ENCODE measurements around the gene RNF168.
"Not testable (repeated sequence)": the region's sequence is repeated elsewhere in the genome, so short reads cannot be mapped to it uniquely, and the experiment has no call there.

Gene RNF168

DNA sequence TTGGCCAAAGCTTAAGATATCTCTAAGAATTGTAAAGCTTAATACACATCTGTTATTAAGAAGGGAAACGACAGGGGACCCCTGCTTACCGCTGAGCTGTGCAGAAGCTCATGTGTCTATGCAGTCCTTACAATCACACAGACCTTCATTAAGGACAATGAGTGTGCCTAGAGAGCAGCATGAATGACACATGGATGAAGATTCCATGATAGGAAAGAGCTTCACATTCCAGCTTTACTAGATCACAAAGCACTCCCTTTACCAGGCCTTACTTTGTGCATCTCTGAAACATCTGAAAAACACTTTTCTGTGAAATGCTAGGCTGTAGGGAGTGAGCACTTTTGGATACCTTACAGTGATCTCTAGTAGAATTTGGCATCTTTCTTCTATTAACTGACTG, 32.0 kb downstream of the RNF168 start:
- no peak overlapping the region for H3K4me3 Mint-ChIP-seq
- H3K9me3 Mint-ChIP-seq = no peaks in the 10 kb centered on the region
- H3K27ac Mint-ChIP-seq = no peak overlapping the region
- H3K27me3 Mint-ChIP-seq (ENCODE audit: low read depth) = no peaks in the 10 kb centered on the region
- peaks cover 17% of the 10 kb centered on the region for H3K4me1 Mint-ChIP-seq (ENCODE audit: low read depth)
- DNase-seq (ENCODE audit: low spot score) = no peak
- H3K36me3 Mint-ChIP-seq (ENCODE audit: low read depth) = peaks cover 58% of the 10 kb centered on the region

GRCh38 chr3:196470182-196470581, 33.4 kb downstream of the RNF168 start:
- not testable (repeated sequence) for H3K4me3 Mint-ChIP-seq; H3K27ac Mint-ChIP-seq; H3K9me3 Mint-ChIP-seq; H3K27me3 Mint-ChIP-seq (ENCODE audit: low read depth); DNase-seq (ENCODE audit: low spot score)
- Mint-ChIP-seq H3K36me3 (ENCODE audit: low read depth) (peaks cover 54% of the 10 kb centered on the region), H3K4me1 (ENCODE audit: low read depth) (peaks cover 17% of the 10 kb centered on the region)

GRCh38 chr3:196463804-196464203, 39.8 kb downstream of the RNF168 start:
- peaks cover 11% of the 10 kb centered on the region for H3K4me1 Mint-ChIP-seq (ENCODE audit: low read depth)
- H3K4me3 Mint-ChIP-seq = no peak overlapping the region
- H3K27ac Mint-ChIP-seq = no peak overlapping the region
- H3K27me3 Mint-ChIP-seq (ENCODE audit: low read depth) = no peaks in the 10 kb centered on the region
- H3K9me3 Mint-ChIP-seq = peaks cover 7% of the 10 kb centered on the region
- DNase-seq (ENCODE audit: low spot score) = no peak
- peaks cover 33% of the 10 kb centered on the region for H3K36me3 Mint-ChIP-seq (ENCODE audit: low read depth)

DNA sequence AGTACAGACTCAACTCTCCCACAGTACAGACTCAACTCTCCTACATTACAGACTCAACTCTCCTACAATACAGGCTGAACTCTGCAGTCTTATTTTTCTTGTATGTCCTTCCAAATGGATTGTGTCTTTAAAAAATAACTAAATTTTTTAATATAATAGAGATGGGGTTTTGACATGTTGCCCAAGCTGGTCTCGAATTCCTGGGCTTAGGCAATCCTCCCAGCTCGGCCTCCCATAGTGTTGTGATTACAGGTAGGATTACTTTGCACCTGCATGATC, 40.2 kb downstream of the RNF168 start:
- Mint-ChIP-seq H3K36me3 (ENCODE audit: low read depth) (peaks cover 31% of the 10 kb centered on the region), H3K27ac (no peak overlapping the region), H3K4me3 (no peak overlapping the region), H3K27me3 (ENCODE audit: low read depth) (no peaks in the 10 kb centered on the region), H3K4me1 (ENCODE audit: low read depth) (peaks cover 9% of the 10 kb centered on the region), H3K9me3 (peaks cover 7% of the 10 kb centered on the region)
- no peak for DNase-seq (ENCODE audit: low spot score)

- not testable (repeated sequence) for H3K4me1 Mint-ChIP-seq (ENCODE audit: low read depth); H3K27me3 Mint-ChIP-seq (ENCODE audit: low read depth); DNase-seq (ENCODE audit: low spot score); H3K4me3 Mint-ChIP-seq; H3K9me3 Mint-ChIP-seq; H3K27ac Mint-ChIP-seq
- H3K36me3 Mint-ChIP-seq (ENCODE audit: low read depth) = peaks cover 29% of the 10 kb centered on the region
These were observed 40.7 kb downstream of the RNF168 start for GRCh38 chr3:196462680-196463477.

- Mint-ChIP-seq H3K27me3 (ENCODE audit: low read depth) (no peaks in the 10 kb centered on the region), H3K36me3 (ENCODE audit: low read depth) (peaks cover 9% of the 10 kb centered on the region), H3K4me1 (ENCODE audit: low read depth) (peaks cover 9% of the 10 kb centered on the region), H3K9me3 (peaks cover 7% of the 10 kb centered on the region), H3K4me3 (no peak overlapping the region), H3K27ac (no peak overlapping the region)
- DNase-seq (ENCODE audit: low spot score) = no peak
These were observed 45.5 kb downstream of the RNF168 start for GRCh38 chr3:196458063-196458462.

- not testable (repeated sequence) for H3K4me1 Mint-ChIP-seq (ENCODE audit: low read depth); H3K9me3 Mint-ChIP-seq; DNase-seq (ENCODE audit: low spot score); H3K36me3 Mint-ChIP-seq (ENCODE audit: low read depth); H3K27me3 Mint-ChIP-seq (ENCODE audit: low read depth); H3K4me3 Mint-ChIP-seq; H3K27ac Mint-ChIP-seq
These were observed 46.1 kb downstream of the RNF168 start for GRCh38 chr3:196457470-196457869.

- no peaks in the 10 kb centered on the region for H3K27me3 Mint-ChIP-seq (ENCODE audit: low read depth)
- H3K9me3 Mint-ChIP-seq = no peaks in the 10 kb centered on the region
- H3K4me3 Mint-ChIP-seq = no peak overlapping the region
- no peak overlapping the region for H3K27ac Mint-ChIP-seq
- no peaks in the 10 kb centered on the region for H3K36me3 Mint-ChIP-seq (ENCODE audit: low read depth)
- DNase-seq (ENCODE audit: low spot score) = no peak
- no peaks in the 10 kb centered on the region for H3K4me1 Mint-ChIP-seq (ENCODE audit: low read depth)
These were observed 48.6 kb downstream of the RNF168 start for GRCh38 chr3:196454935-196455334.

GRCh38 chr3:196445391-196445790, 58.2 kb downstream of the RNF168 start:
- not testable (repeated sequence) for DNase-seq (ENCODE audit: low spot score); H3K27ac Mint-ChIP-seq; H3K36me3 Mint-ChIP-seq (ENCODE audit: low read depth); H3K27me3 Mint-ChIP-seq (ENCODE audit: low read depth); H3K4me1 Mint-ChIP-seq (ENCODE audit: low read depth); H3K9me3 Mint-ChIP-seq; H3K4me3 Mint-ChIP-seq

DNA sequence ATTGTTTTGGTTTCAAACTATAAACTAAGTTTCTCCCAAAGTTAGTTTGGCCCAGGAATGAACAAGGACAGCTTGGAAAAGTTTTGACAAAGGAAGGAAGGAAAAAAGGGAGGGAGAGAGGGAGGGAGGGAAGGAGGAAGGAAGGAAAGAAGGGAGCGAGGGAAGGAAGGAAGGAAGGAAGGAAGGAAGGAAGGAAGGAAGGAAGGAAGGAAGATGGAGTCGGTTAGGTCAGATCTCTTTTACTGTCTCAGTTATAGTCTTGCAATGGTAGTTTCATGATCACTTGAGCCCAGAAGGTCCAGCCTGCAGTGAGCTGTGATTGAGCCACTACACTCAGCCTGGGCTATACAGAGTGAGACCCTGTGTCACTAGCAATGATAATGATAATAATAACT, 59.1 kb downstream of the RNF168 start:
- Mint-ChIP-seq H3K9me3 (no peaks in the 10 kb centered on the region), H3K27ac (peak overlapping the region; percentile 9), H3K27me3 (ENCODE audit: low read depth) (no peaks in the 10 kb centered on the region), H3K36me3 (ENCODE audit: low read depth) (no peaks in the 10 kb centered on the region), H3K4me1 (ENCODE audit: low read depth) (peaks cover 7% of the 10 kb centered on the region), H3K4me3 (no peak overlapping the region)
- no peak for DNase-seq (ENCODE audit: low spot score)

DNA sequence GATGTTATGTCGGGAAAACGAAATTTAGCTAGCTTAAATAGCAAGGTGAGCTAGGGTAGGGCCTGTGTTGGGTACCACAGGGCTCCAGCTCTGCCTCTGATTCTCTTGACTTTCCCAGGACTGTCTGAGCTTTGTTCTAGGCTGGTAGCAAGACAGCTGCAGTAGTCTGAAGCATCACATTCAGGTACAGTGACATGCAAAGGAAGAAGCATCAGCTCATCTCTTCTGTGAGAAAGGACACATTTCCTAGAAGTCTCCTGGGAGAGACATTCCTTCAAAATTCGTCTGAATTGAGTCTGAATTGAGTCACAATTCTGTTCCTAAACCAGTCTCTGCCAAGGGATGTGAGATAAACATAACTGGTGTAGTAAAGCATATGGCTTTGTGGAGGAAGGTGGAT, 62.9 kb downstream of the RNF168 start:
- no peak overlapping the region for H3K4me3 Mint-ChIP-seq
- H3K27ac Mint-ChIP-seq = no peak overlapping the region
- H3K9me3 Mint-ChIP-seq = no peaks in the 10 kb centered on the region
- no peaks in the 10 kb centered on the region for H3K27me3 Mint-ChIP-seq (ENCODE audit: low read depth)
- H3K4me1 Mint-ChIP-seq (ENCODE audit: low read depth) = peaks cover 7% of the 10 kb centered on the region
- DNase-seq (ENCODE audit: low spot score) = no peak
- H3K36me3 Mint-ChIP-seq (ENCODE audit: low read depth) = no peaks in the 10 kb centered on the region

DNA sequence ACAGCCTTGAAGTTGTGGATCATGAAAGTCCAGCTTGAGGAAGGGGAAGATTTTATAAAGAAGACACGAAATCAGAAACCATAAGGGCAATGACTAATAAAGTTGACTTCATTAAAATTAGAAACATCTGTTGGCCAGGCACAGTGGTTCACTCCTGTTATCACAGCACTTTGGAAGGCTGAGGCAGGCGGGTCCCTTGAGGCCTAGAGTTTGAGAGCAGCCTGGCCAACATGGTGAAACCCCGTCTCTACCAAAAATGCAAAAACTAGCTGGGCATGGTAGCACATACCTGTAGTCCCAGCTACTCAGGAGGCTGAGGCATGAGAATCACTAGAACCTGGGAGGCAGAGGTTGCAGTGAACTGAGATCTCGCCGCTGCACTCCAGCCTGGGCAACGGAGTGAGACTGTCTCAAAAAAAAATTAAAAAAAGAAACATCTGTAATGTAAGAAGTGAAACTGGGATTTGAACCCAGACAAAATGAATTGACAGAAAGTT, 63.5 kb downstream of the RNF168 start:
- Mint-ChIP-seq H3K4me3 (no peak overlapping the region), H3K27me3 (ENCODE audit: low read depth) (no peaks in the 10 kb centered on the region), H3K36me3 (ENCODE audit: low read depth) (no peaks in the 10 kb centered on the region), H3K9me3 (no peaks in the 10 kb centered on the region), H3K27ac (no peak overlapping the region), H3K4me1 (ENCODE audit: low read depth) (peaks cover 7% of the 10 kb centered on the region)
- DNase-seq (ENCODE audit: low spot score) = no peak

DNA sequence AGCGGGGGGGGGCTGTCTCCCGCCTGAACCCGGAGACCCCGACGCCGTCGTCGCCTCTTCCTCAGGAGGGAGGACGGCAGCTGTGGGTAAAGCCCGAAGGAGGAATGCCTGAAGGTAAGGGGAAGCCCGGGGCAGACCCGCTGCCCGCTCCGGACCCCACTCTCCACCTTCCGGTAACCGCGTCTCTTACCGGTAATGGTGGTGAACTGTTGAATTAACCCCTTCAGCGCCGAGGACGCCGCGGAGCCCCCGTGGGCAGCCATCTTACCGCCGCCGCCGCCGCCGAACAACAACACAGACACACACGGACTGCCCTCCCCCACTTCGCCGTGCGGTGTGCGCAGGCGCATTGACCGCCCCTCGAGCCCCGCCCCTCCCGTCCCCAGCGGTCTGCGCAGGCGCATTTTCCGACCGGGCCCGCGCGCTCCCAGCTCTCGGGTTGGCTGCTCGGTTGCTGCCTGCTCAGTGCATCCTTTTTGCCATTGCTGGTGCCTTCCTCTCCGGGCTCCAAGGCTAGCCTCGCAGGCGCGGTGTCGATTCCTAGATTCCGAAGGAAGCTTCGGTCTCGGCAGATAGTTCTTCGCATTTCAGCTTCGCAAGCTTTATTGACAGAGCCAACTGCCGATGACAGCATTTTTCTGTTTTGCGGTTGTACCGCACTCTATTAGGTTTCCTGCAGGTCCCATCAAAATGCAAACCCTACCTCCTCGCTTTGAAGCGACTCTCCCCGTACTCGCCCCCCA, 71.3 kb downstream of the RNF168 start, which contains the start of gene UBXN7:
Gene UBXN7 (minus strand): TSS at position 291 of the 743 bp plus-strand sequence. CDS start 28 bp downstream, at position 263.
- H3K27me3 Mint-ChIP-seq (ENCODE audit: low read depth) = no peaks in the 10 kb centered on the region

More for the DNA sequence above, 71.3 kb downstream of the RNF168 start, which contains the start of gene UBXN7:
- Mint-ChIP-seq H3K27ac (peak within 1 kb of the TSS; percentile 96), H3K9me3 (no peaks in the 10 kb centered on the region), H3K4me1 (ENCODE audit: low read depth) (peaks cover 15% of the 10 kb centered on the region), H3K4me3 (peak within 1 kb of the TSS; percentile 81), H3K36me3 (ENCODE audit: low read depth) (peaks cover 10% of the 10 kb centered on the region)
- peak; percentile 91 for DNase-seq (ENCODE audit: low spot score)
